ENCODE data around the gene MEIS2. TPM values are rescaled to one million over a fixed set of nuclear protein-coding genes. Genes with fewer than 3 reads are reported as not detected.

The MEIS2 gene
- polyA plus RNA-seq, 2 of the 4 experiments (the other 2 are of a cell fraction) = 7.3 to 11.1 TPM

DNA sequence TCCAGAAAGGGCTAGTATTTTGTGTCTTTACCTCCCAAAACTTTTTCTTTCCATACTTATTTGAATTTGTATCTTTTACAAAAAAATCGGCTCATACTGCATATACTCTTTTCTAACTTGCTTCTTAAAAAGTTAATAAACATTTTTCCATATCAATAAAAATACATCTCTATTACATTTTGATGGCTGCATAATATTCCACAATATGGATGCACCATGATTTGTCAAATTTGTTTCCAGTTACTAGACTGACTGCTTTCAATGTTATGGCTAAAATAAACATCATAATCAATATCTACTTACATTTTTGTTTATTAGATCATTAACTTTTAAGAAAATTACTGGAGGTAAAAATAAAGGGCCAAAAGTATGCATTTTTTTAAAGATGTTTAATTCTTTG lies 121.7 kb downstream of the MEIS2 start:
- ChIA-PET POLR2A (no interaction called here), CTCF (no interaction called here)
- TF ChIP-seq MYC (IDR thresholded peaks at IDR 0.05; ENCODE audit: borderline replicate concordance, low read length) (no peak), HOXB13 (CRISPR knock-in tag; IDR thresholded peaks at IDR 0.05; ENCODE audit: low read depth) (no peak), MAZ (IDR thresholded peaks at IDR 0.05; ENCODE audit: borderline replicate concordance, low read depth, low read length) (no peak), POLR2AphosphoS2 (conservative IDR thresholded peaks at IDR 0.05; ENCODE audit: low read length) (no peak), JUNB (IDR thresholded peaks at IDR 0.05) (no peak), ZC3H11A (IDR thresholded peaks at IDR 0.05) (no peak), JUN (IDR thresholded peaks at IDR 0.05) (no peak), NFE2L2 (conservative IDR thresholded peaks at IDR 0.05; ENCODE audit: low read length) (no peak)
- TF ChIP-seq, protein P1, sequence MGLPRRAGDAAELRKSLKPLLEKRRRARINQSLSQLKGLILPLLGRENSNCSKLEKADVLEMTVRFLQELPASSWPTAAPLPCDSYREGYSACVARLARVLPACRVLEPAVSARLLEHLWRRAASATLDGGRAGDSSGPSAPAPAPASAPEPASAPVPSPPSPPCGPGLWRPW (IDR thresholded peaks at IDR 0.05) = no peak
- TF ChIP-seq, protein P2, sequence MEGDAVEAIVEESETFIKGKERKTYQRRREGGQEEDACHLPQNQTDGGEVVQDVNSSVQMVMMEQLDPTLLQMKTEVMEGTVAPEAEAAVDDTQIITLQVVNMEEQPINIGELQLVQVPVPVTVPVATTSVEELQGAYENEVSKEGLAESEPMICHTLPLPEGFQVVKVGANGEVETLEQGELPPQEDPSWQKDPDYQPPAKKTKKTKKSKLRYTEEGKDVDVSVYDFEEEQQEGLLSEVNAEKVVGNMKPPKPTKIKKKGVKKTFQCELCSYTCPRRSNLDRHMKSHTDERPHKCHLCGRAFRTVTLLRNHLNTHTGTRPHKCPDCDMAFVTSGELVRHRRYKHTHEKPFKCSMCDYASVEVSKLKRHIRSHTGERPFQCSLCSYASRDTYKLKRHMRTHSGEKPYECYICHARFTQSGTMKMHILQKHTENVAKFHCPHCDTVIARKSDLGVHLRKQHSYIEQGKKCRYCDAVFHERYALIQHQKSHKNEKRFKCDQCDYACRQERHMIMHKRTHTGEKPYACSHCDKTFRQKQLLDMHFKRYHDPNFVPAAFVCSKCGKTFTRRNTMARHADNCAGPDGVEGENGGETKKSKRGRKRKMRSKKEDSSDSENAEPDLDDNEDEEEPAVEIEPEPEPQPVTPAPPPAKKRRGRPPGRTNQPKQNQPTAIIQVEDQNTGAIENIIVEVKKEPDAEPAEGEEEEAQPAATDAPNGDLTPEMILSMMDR (IDR thresholded peaks at IDR 0.05) = no peak
- TF ChIP-seq, protein P3, sequence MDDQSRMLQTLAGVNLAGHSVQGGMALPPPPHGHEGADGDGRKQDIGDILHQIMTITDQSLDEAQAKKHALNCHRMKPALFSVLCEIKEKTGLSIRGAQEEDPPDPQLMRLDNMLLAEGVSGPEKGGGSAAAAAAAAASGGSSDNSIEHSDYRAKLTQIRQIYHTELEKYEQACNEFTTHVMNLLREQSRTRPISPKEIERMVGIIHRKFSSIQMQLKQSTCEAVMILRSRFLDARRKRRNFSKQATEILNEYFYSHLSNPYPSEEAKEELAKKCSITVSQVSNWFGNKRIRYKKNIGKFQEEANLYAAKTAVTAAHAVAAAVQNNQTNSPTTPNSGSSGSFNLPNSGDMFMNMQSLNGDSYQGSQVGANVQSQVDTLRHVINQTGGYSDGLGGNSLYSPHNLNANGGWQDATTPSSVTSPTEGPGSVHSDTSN (IDR thresholded peaks at IDR 0.05) = no peak
- no peak for FAIRE-seq
- no peak for ATAC-seq
- Histone ChIP-seq H3K4me3 (no peak overlapping the region), H3K27ac (no peak overlapping the region), H3K4me2 (no peak overlapping the region), H3K4me1 (no peaks in the 10 kb centered on the region), H3K9me3 (0 out of 3 replicates have a peak, but pooled peaks cover 5% of the 10 kb centered on the region)
- 55% methylated on average over 1 of the region's 1 CpG for WGBS (ENCODE audit: missing lambda C conversion rate)
- DNase-seq (ENCODE audit: low read depth in 1 of 2, low spot score in 1 of 2) = no peak

DNA sequence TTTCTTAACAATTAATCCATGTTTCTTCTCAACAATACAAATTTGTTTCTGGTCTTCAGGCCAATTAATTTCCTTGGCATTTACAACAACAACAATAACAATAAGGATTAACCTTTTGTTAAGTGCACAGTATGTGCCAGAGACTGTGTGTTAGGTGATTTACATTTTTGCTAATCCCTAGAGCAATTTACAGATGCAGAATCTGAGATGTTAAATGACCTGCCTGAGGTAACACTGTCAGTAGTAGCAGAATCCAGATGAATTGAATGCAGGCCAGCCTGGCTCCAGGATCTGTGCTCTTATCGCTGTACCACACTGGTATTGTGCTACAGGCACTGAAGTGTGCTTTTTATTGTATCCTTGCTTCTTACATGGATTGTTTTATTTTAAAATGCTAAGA lies 122.2 kb downstream of the MEIS2 start:
- TF ChIP-seq TP53 (CRISPR knock-in tag; IDR thresholded peaks at IDR 0.05) (no peak), FOXS1 (CRISPR knock-in tag; IDR thresholded peaks at IDR 0.05) (no peak), REST (IDR thresholded peaks at IDR 0.05) (no peak), ZFP36 (IDR thresholded peaks at IDR 0.05; ENCODE audit: borderline replicate concordance, partially characterized antibody) (no peak), ZC3H11A (IDR thresholded peaks at IDR 0.05) (no peak), FOSL2 (IDR thresholded peaks at IDR 0.05) (no peak), FOSL2 (CRISPR knock-in tag; IDR thresholded peaks at IDR 0.05) (no peak), HOXB5 (CRISPR knock-in tag; IDR thresholded peaks at IDR 0.05) (no peak), RCOR1 (IDR thresholded peaks at IDR 0.05; ENCODE audit: low read depth, low read length) (no peak), RFX5 (IDR thresholded peaks at IDR 0.05) (no peak)
- TF ChIP-seq, protein P3 (IDR thresholded peaks at IDR 0.05) = no peak
- TF ChIP-seq, protein P4, sequence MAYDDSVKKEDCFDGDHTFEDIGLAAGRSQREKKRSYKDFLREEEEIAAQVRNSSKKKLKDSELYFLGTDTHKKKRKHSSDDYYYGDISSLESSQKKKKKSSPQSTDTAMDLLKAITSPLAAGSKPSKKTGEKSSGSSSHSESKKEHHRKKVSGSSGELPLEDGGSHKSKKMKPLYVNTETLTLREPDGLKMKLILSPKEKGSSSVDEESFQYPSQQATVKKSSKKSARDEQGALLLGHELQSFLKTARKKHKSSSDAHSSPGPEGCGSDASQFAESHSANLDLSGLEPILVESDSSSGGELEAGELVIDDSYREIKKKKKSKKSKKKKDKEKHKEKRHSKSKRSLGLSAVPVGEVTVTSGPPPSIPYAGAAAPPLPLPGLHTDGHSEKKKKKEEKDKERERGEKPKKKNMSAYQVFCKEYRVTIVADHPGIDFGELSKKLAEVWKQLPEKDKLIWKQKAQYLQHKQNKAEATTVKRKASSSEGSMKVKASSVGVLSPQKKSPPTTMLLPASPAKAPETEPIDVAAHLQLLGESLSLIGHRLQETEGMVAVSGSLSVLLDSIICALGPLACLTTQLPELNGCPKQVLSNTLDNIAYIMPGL (CRISPR knock-in tag; IDR thresholded peaks at IDR 0.05; ENCODE audit: borderline replicate concordance) = no peak
- Histone ChIP-seq H3K4me2 (no peak overlapping the region), H3K4me3 (no peak overlapping the region), H3K27ac (no peak overlapping the region), H3K4me1 (no peaks in the 10 kb centered on the region), H3K9me3 (0 out of 3 replicates have a peak, but pooled peaks cover under 1% of the 10 kb centered on the region)
- ChIA-PET CTCF (no interaction called here), POLR2A (no interaction called here)
- 100% methylated on average over 1 of the region's 1 CpG for WGBS (ENCODE audit: missing lambda C conversion rate)
- ATAC-seq = no peak
- DNase-seq (ENCODE audit: low read depth in 1 of 2, low spot score in 1 of 2) = no peak
- no peak for FAIRE-seq
